K562 (cell line): ENCODE results near the gene MAN2A1. TPM values are rescaled to one million over a fixed set of nuclear protein-coding genes. Genes with fewer than 3 reads are reported as not detected.

Source experiments
- ATAC-seq: fragments of 200-7000 bp; cut with Tn5 transposase; 3 replicates; pipeline ENCODE4 v1.9.1; 2020; ENCODE audit warnings: moderate library complexity
- BruUV-seq: library from RNA; stranded (reverse); fragments of 400-500 nt; replicated peaks from 2 replicates; lab custom pipeline; 2021; lab: Mats Ljungman, UMichigan
- CTCF ChIA-PET: fragments of 300-600 bp; formaldehyde crosslinking; extraction: SDS; loops from one replicate; lab custom pipeline; 2021; ENCODE audit warnings: low intra/inter-chr PET ratio; lab: Yijun Ruan, JAX
- POLR2A ChIA-PET: fragments of 300-600, 350-650 bp; sonication (Branson Sonifier 250); formaldehyde crosslinking; extraction: SDS; loops from one replicate; lab custom pipeline; 2021; ENCODE audit warnings: antibody characterized with exemption, inconsistent platforms; lab: Yijun Ruan, JAX
- DNase-seq, 4 experiments: peaks; one replicate each; pipeline versions ENCODE4 v3.0.0 to v3.0.0-alpha.2; 2011 to 2018; ENCODE audit warnings: low spot score in 3 of 4, mixed read lengths in 3 of 4; ENCODE audit errors: extremely low read depth in 1 of 4
- FAIRE-seq: peaks from 2 replicates; lab custom pipeline; 2011; peaks lifted over from hg19 to GRCh38; lab: Jason Lieb, UNC
- H2AFZ ChIP-seq: 2 replicates; pipeline ENCODE4 v1.6.0; 2011; ENCODE audit warnings: low read depth, low read length, control low read depth, inconsistent platforms
- H3K27ac ChIP-seq: fragments of 200-600 bp; 3 replicates; pipeline ENCODE4 v1.8.0; 2011; ENCODE audit warnings: low read depth, mild to moderate bottlenecking, control low read depth, inconsistent platforms, low read length, moderate library complexity, mixed read lengths; ENCODE audit errors: extremely low read depth
- H3K27me3 ChIP-seq, 2 experiments: fragments of 300-600 bp in 1 of 2; 2 replicates in 1 of 2; 3 replicates in 1 of 2; pipeline versions ENCODE4 v1.6.0 to v1.8.0; 2011; ENCODE audit warnings: inconsistent platforms in 2 of 2, low read length in 2 of 2, mild to moderate bottlenecking in 1 of 2, mixed read lengths in 1 of 2, moderate library complexity in 1 of 2; ENCODE audit not compliant: control insufficient read depth in 2 of 2, insufficient read depth in 2 of 2
- H3K36me3 ChIP-seq: fragments of 300-600 bp; 3 replicates; pipeline ENCODE4 v1.8.0; 2011; ENCODE audit warnings: mild to moderate bottlenecking, low read length, inconsistent platforms; ENCODE audit not compliant: control insufficient read depth, insufficient read depth
- H3K4me1 ChIP-seq, 2 experiments: fragments of 200-600 bp in 1 of 2; replicated peaks in 1 of 2; 2 replicates in 1 of 2; 3 replicates in 1 of 2; pipeline versions ENCODE4 v1.5.1 to v1.8.0; 2011; ENCODE audit warnings: inconsistent platforms in 2 of 2, low read length in 2 of 2, mild to moderate bottlenecking in 1 of 2, mixed read lengths in 1 of 2, moderate library complexity in 1 of 2; ENCODE audit not compliant: control insufficient read depth in 2 of 2, insufficient read depth in 2 of 2
- H3K4me2 ChIP-seq: 2 replicates; pipeline ENCODE4 v1.6.1; 2011; ENCODE audit warnings: low read length, control low read depth, inconsistent platforms, mixed read lengths; ENCODE audit not compliant: insufficient read depth
- H3K4me3 ChIP-seq: fragments of 200-600 bp; sonication (generic), shearing (Covaris generic); 2 replicates; pipeline ENCODE4 v1.5.1; 2016; ENCODE audit warnings: control low read depth, inconsistent platforms
- H3K79me2 ChIP-seq: fragments of 200-600 bp; 3 replicates; pipeline ENCODE4 v1.8.0; 2011; ENCODE audit warnings: low read length, inconsistent platforms; ENCODE audit not compliant: control insufficient read depth, insufficient read depth
- H3K9ac ChIP-seq, 2 experiments: 2 replicates each; pipeline versions ENCODE4 v1.6.0 to v1.6.1; 2011; ENCODE audit warnings: low read depth in 2 of 2, low read length in 2 of 2, control low read depth in 1 of 2, inconsistent platforms in 1 of 2, mild to moderate bottlenecking in 1 of 2, mixed read lengths in 1 of 2; ENCODE audit not compliant: insufficient read depth in 1 of 2
- H3K9me1 ChIP-seq: one replicate; pipeline ENCODE4 v1.6.0; 2011; ENCODE audit warnings: inconsistent platforms, mild to moderate bottlenecking, low read length, moderate library complexity; ENCODE audit not compliant: control insufficient read depth, insufficient read depth
- H3K9me3 ChIP-seq: replicated peaks from 2 replicates; pipeline ENCODE4 v1.5.1; 2011; ENCODE audit warnings: low read depth, low read length, inconsistent platforms; ENCODE audit not compliant: control insufficient read depth, insufficient read depth
- H4K20me1 ChIP-seq: replicated peaks from 2 replicates; pipeline ENCODE4 v1.6.1; 2011; ENCODE audit warnings: low read length, inconsistent platforms, mixed read lengths; ENCODE audit not compliant: control insufficient read depth, insufficient read depth
- CBFA2T3 ChIP-seq: fragments of 450-650 bp; IDR thresholded peaks from 2 replicates; pipeline ENCODE4 v1.6.1; 2017
- ELF2 ChIP-seq: fragments of 250-450 bp; sonication (Bioruptor Pico); IDR thresholded peaks from 2 replicates; pipeline ENCODE4 v1.5.0; 2021; ENCODE audit warnings: mild to moderate bottlenecking
- EZH2 ChIP-seq: IDR thresholded peaks from 2 replicates; pipeline ENCODE4 v1.6.1; 2012; ENCODE audit warnings: low read depth, mild to moderate bottlenecking, inconsistent platforms, low read length, borderline replicate concordance
- PURB ChIP-seq: sonication (generic); formaldehyde crosslinking; IDR thresholded peaks from 2 replicates; pipeline ENCODE4 v1.9.0; 2021; ENCODE audit warnings: low read depth, mild to moderate bottlenecking, missing genetic modification reagents
- RAD51 ChIP-seq: fragments of 450-650 bp; IDR thresholded peaks from 2 replicates; pipeline ENCODE4 v1.7.1; 2016; ENCODE audit warnings: low read depth, mild to moderate bottlenecking, borderline replicate concordance
- RBM17 ChIP-seq: fragments of 200-400 bp; formaldehyde crosslinking; IDR thresholded peaks from 2 replicates; pipeline ENCODE4 v1.6.1; 2017; ENCODE audit warnings: low read depth, mild to moderate bottlenecking, low read length, borderline replicate concordance
- SRSF7 ChIP-seq: fragments of 200-400 bp; formaldehyde crosslinking; optimal IDR thresholded peaks from 2 replicates; pipeline ENCODE3; 2017; ENCODE audit warnings: mild to moderate bottlenecking, low read depth, low read length
- TCF3 ChIP-seq: sonication (generic); formaldehyde crosslinking; IDR thresholded peaks from 2 replicates; pipeline ENCODE4 v1.4.0; 2020; ENCODE audit warnings: mild to moderate bottlenecking, missing genetic modification reagents
- XRCC4 ChIP-seq: IDR thresholded peaks from one replicate; pipeline ENCODE4 v1.6.1; 2011; ENCODE audit not compliant: insufficient read depth, insufficient read length; ENCODE audit errors: extremely low read depth
- ZHX1 ChIP-seq: fragments of 150-350 bp; conservative IDR thresholded peaks from 2 replicates; pipeline ENCODE4 v1.6.1; 2014; ENCODE audit warnings: low read length
- ZNF24 ChIP-seq: fragments of 450-650 bp; IDR thresholded peaks from 2 replicates; pipeline ENCODE4 v1.6.1; 2016
- ZNF668 ChIP-seq: fragments of 250-450 bp; sonication (Bioruptor Pico); IDR thresholded peaks from 2 replicates; pipeline ENCODE4 v1.8.0; 2022; ENCODE audit warnings: mild to moderate bottlenecking, inconsistent platforms
- WGBS: fragments of 100-300 bp; shearing (Covaris generic); methylation state at CpG from one replicate; pipeline ENCODE4 v1.1.6; 2016; ENCODE audit warnings: low coverage, mixed read lengths; ENCODE audit not compliant: insufficient coverage; ENCODE audit errors: missing lambda C conversion rate; 5-methylcytosine and 5-hydroxymethylcytosine counted together
- in situ Hi-C: fragments of 300-500 bp; cut with MboI; formaldehyde crosslinking; loops from 4 replicates; pipeline ENCODE4 v1.15.0; 2018; ENCODE audit warnings: inconsistent platforms, mixed read lengths
- intact Hi-C: fragments of 100-400 bp; cut with micrococcal nuclease; formaldehyde crosslinking; loops from 2 replicates; pipeline ENCODE4 v1.14.2; 2022
- polyA plus RNA-seq, 8 experiments: library from polyadenylated mRNA; depleted of rRNA in 4 of 8; stranded (reverse) in 5 of 8; unstranded in 3 of 8; fragments of >200 nt; fragmentation: Nextera tagmentation in 2 of 8; fragmentation: Illumina TruSeq in 1 of 8; extraction: Ambion mirVana in 2 of 8; extraction: Trizol in 1 of 8; gene quantifications; 2 replicates each; pipeline versions ENCODE4 v1.2.1 to v1.2.3, GENCODE V29; 2011 to 2014; ENCODE audit warnings: inconsistent platforms in 1 of 8, missing spikeins in 1 of 8
- total RNA-seq, 7 experiments: library from RNA; depleted of rRNA in 6 of 7; stranded (reverse); fragments of >200 nt in 6 of 7; fragmentation: Illumina TruSeq in 2 of 7; extraction: Trizol in 2 of 7; gene quantifications; 2 replicates each; pipeline versions ENCODE4 v1.2.1 to v1.2.3, GENCODE V29; 2011 to 2021; ENCODE audit warnings: low replicate concordance in 1 of 7

Gene MAN2A1
- total and polyA plus RNA-seq, 9 of the 15 experiments (the other 6 are each of a cell fraction or from before 2014, with no cell fraction given), result 5.2 to 32.0 (median 19.8) TPM

DNA sequence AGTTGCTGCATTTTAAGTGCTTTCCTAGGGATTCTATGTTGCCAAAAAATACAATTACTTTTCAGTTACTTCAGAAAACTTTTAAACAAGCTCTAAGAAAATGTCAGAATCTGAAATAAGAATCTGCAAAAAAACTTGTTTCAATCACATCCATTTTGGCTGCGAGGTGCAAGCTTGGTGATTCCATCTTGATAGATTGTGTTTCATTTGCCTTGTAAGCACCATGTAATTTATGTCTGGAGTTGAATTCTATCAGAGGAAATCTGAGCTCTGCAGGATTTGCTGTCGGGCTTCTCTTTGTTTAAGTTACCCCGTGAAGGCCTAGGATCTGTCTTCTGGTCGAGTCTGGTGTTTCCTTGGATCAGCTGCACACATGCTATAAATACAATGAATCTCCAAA is 40.4 kb upstream of the MAN2A1 start (continued):
- TF ChIP-seq ELF2 (CRISPR knock-in tag) (no peak), ZNF668 (CRISPR knock-in tag) (no peak), XRCC4 (no peak), SRSF7 (no peak)

- H3K4me1 ChIP-seq, result peaks cover 0 to 4% of the 10 kb centered on the region in 2 experiments; a peak in 3 of 5 replicates
- H3K4me3 ChIP-seq, result no peak overlapping the region
- intact Hi-C loops, result no loop called here
- H3K79me2 ChIP-seq, result no peaks in the 10 kb centered on the region
- no peak overlapping the region for H3K27ac ChIP-seq
- no peaks in the 10 kb centered on the region for H3K27me3 ChIP-seq
- 5% methylated on average over 4 of the region's 4 CpGs for WGBS
- FAIRE-seq (no peak), ATAC-seq (peak; percentile 40; the same call in 1 of the 3 replicates)
- no peaks in the 10 kb centered on the region for H3K36me3 ChIP-seq
- CTCF ChIA-PET, result no interaction called here
- POLR2A ChIA-PET, result no interaction called here
- H3K9me1 ChIP-seq, result no peaks in the 10 kb centered on the region
- no TSS peak for BruUV-seq
- no peaks in the 10 kb centered on the region for H3K9me3 ChIP-seq
- H4K20me1 ChIP-seq, result no peaks in the 10 kb centered on the region
- TF ChIP-seq EZH2 (no peak), TCF3 (CRISPR knock-in tag) (peak; percentile 55), ZNF24 (peak; percentile 47; the same call in 1 of the 2 replicates), CBFA2T3 (peak; percentile 63), RAD51 (no peak), RBM17 (no peak), PURB (no peak), ZHX1 (no peak)
- TF ChIP-seq, all 486 proteins: peak for 3
- Histone ChIP-seq H3K4me2 (no peak overlapping the region), H3K9ac (no peak overlapping the region), H2AFZ (no peak overlapping the region)
- DNase-seq, result peak in 1 of 4 experiments; percentile 58
- in situ Hi-C loops, result no loop called here
Measured at GRCh38 chr5:109650493-109650892, 39.2 kb upstream of the MAN2A1 start.
